CD4-positive, alpha-beta T cell treated with Interleukin-12 subunit alpha and Interleukin-12 subunit beta, for 1 hour (primary cell): Measurements from ENCODE around the gene FNDC3B.
"Not testable (repeated sequence)": the region's sequence is repeated elsewhere in the genome, so short reads cannot be mapped to it uniquely, and the experiment has no call there.

Experiments used
- DNase-seq: peaks from one replicate; pipeline ENCODE4 v3.0.0-alpha.2; 2020

Gene FNDC3B

GRCh38 chr3:172222478-172223071 lies 183.2 kb downstream of the FNDC3B start:
- no peak for DNase-seq

GRCh38 chr3:172223870-172224269 lies 184.5 kb downstream of the FNDC3B start:
- DNase-seq: no peak

GRCh38 chr3:172224560-172225214 lies 185.3 kb downstream of the FNDC3B start:
- DNase-seq: no peak

- no peak for DNase-seq
Observed at GRCh38 chr3:172225215-172225707, 185.9 kb downstream of the FNDC3B start.

GRCh38 chr3:172226831-172227230 lies 187.5 kb downstream of the FNDC3B start:
- no peak for DNase-seq

- DNase-seq: no peak
Observed at GRCh38 chr3:172227340-172228035, 188.1 kb downstream of the FNDC3B start.

GRCh38 chr3:172228036-172228415 lies 188.6 kb downstream of the FNDC3B start:
- DNase-seq: no peak

- DNase-seq: no peak
Observed at GRCh38 chr3:172229462-172229861, 190.1 kb downstream of the FNDC3B start.

GRCh38 chr3:172231318-172231901 lies 192.0 kb downstream of the FNDC3B start:
- DNase-seq: no peak

- no peak for DNase-seq
Observed at GRCh38 chr3:172232579-172233212, 193.3 kb downstream of the FNDC3B start.

- DNase-seq: no peak
Observed at GRCh38 chr3:172233474-172234277, 194.3 kb downstream of the FNDC3B start.

GRCh38 chr3:172235698-172236097 lies 196.3 kb downstream of the FNDC3B start:
- no peak for DNase-seq

GRCh38 chr3:172236771-172237742 lies 197.7 kb downstream of the FNDC3B start:
- no peak for DNase-seq

GRCh38 chr3:172238188-172238587 lies 198.8 kb downstream of the FNDC3B start:
- no peak for DNase-seq

- DNase-seq: no peak
Observed at GRCh38 chr3:172239218-172239790, 199.9 kb downstream of the FNDC3B start.

GRCh38 chr3:172241405-172241804 lies 202.0 kb downstream of the FNDC3B start:
- no peak for DNase-seq

GRCh38 chr3:172242471-172242870 lies 203.1 kb downstream of the FNDC3B start:
- not testable (repeated sequence) for DNase-seq

- DNase-seq: not testable (repeated sequence)
Observed at GRCh38 chr3:172243376-172243775, 204.0 kb downstream of the FNDC3B start.

GRCh38 chr3:172244011-172244410 lies 204.6 kb downstream of the FNDC3B start:
- no peak for DNase-seq

- DNase-seq: no peak
Observed at GRCh38 chr3:172245241-172245640, 205.9 kb downstream of the FNDC3B start.
